Activated T-helper 17 cell treated with anti-CD3 and anti-CD28 coated beads, Interleukin-2, amount 50 U/mL, for 72 hours (primary cell): Measurements from ENCODE around the gene DLK2. TPM values are rescaled to one million over a fixed set of nuclear protein-coding genes. Genes with fewer than 3 reads are reported as not detected.

Source experiments
- ATAC-seq: fragments of 150-1000 bp; cut with Tn5 transposase; replicated peaks from 2 replicates; pipeline ENCODE4 v1.10.0; 2021; ENCODE audit warnings: mild to moderate bottlenecking, moderate library complexity
- H3K27ac Mint-ChIP-seq: one replicate; pipeline ENCODE4 v1.8.0; 2022; ENCODE audit warnings: mixed read lengths
- H3K27me3 Mint-ChIP-seq: one replicate; pipeline ENCODE4 v1.8.0; 2022; ENCODE audit warnings: mixed read lengths
- H3K36me3 Mint-ChIP-seq: one replicate; pipeline ENCODE4 v1.8.0; 2022; ENCODE audit warnings: low read depth, mild to moderate bottlenecking, mixed read lengths
- H3K4me1 Mint-ChIP-seq: one replicate; pipeline ENCODE4 v1.8.0; 2022; ENCODE audit warnings: mixed read lengths
- H3K4me3 Mint-ChIP-seq: one replicate; pipeline ENCODE4 v1.8.0; 2022; ENCODE audit warnings: mild to moderate bottlenecking, mixed read lengths
- H3K9me3 Mint-ChIP-seq: one replicate; pipeline ENCODE4 v1.8.0; 2022; ENCODE audit warnings: mixed read lengths
- total RNA-seq, 2 donors: library from RNA; stranded (reverse); gene quantifications; one replicate each; pipeline ENCODE4 v1.2.3, GENCODE V29; 2022

Gene DLK2
- total RNA-seq, 2 donors from 2014 or later = 1.3 to 2.8 TPM

GRCh38 chr6:43452896-43453295 is 2.5 kb downstream of the DLK2 start:
- no peaks in the 10 kb centered on the region for H3K9me3 Mint-ChIP-seq

GRCh38 chr6:43451939-43452338 is 3.4 kb downstream of the DLK2 start:
- H3K4me1 Mint-ChIP-seq = peaks cover 8% of the 10 kb centered on the region
- H3K27ac Mint-ChIP-seq = peak overlapping the region; percentile 10
- no peak for ATAC-seq
- peaks cover 8% of the 10 kb centered on the region for H3K27me3 Mint-ChIP-seq
- no peaks in the 10 kb centered on the region for H3K9me3 Mint-ChIP-seq
- H3K4me3 Mint-ChIP-seq = no peak overlapping the region
- peaks cover 49% of the 10 kb centered on the region for H3K36me3 Mint-ChIP-seq

More at GRCh38 chr6:43452896-43453295, 2.5 kb downstream of the DLK2 start:
- peaks cover 9% of the 10 kb centered on the region for H3K27me3 Mint-ChIP-seq
- H3K36me3 Mint-ChIP-seq = peaks cover 40% of the 10 kb centered on the region
- H3K4me3 Mint-ChIP-seq = no peak overlapping the region
- ATAC-seq = no peak
- peaks cover 8% of the 10 kb centered on the region for H3K4me1 Mint-ChIP-seq
- no peak overlapping the region for H3K27ac Mint-ChIP-seq

- H3K27ac Mint-ChIP-seq = no peak overlapping the region
- H3K4me1 Mint-ChIP-seq = peaks cover 8% of the 10 kb centered on the region
- peaks cover 5% of the 10 kb centered on the region for H3K27me3 Mint-ChIP-seq
- peaks cover 49% of the 10 kb centered on the region for H3K36me3 Mint-ChIP-seq
- ATAC-seq = no peak
- H3K4me3 Mint-ChIP-seq = no peak overlapping the region
- H3K9me3 Mint-ChIP-seq = no peaks in the 10 kb centered on the region
Measured at GRCh38 chr6:43451348-43451747, 4.0 kb downstream of the DLK2 start.

DNA sequence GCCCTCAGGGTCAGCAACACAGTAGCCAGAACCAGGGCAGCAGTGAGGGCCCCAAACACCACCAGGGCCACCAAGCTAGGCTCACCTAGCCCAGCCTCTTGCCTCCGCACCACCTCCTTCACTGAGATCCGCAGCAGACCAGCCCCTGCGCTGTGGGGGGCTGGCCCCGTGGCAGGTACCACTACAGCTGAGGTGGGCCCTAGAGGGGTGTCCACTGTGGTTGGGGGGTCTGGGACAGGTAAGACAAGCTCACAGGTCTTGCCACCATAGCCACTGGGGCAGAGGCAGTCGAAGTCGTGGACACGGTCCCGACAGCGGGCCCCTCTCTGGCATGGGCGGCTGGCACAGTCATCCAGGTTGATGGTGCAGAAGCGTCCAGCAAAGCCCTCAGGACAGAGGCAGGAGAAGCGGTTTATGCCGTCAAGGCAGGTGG is 4.6 kb downstream of the DLK2 start:
- Mint-ChIP-seq H3K9me3 (no peaks in the 10 kb centered on the region), H3K36me3 (peaks cover 51% of the 10 kb centered on the region), H3K4me1 (peaks cover 3% of the 10 kb centered on the region), H3K4me3 (no peak overlapping the region), H3K27me3 (peaks cover 2% of the 10 kb centered on the region), H3K27ac (no peak overlapping the region)
- no peak for ATAC-seq

DNA sequence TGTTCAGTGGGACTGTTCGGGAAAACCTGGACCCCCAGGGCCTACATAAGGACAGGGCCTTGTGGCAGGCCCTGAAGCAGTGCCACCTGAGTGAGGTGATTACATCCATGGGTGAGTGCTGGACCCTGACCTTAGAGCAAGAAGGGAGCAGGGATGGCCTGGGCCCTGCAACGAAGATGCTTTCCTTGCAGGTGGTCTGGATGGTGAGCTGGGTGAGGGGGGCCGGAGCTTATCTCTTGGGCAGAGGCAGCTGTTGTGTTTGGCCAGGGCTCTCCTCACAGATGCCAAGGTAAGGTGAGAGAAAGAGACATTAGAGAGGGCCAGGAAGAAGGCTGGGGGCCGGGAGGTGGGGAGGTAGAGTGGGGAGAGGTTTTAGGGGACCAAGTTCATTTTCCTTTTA is 6.4 kb downstream of the DLK2 start:
- Mint-ChIP-seq H3K4me3 (no peak overlapping the region), H3K27me3 (no peaks in the 10 kb centered on the region), H3K9me3 (no peaks in the 10 kb centered on the region), H3K4me1 (no peaks in the 10 kb centered on the region), H3K27ac (no peak overlapping the region), H3K36me3 (peaks cover 66% of the 10 kb centered on the region)
- no peak for ATAC-seq

- peaks cover 71% of the 10 kb centered on the region for H3K36me3 Mint-ChIP-seq
- no peaks in the 10 kb centered on the region for H3K4me1 Mint-ChIP-seq
- H3K9me3 Mint-ChIP-seq = no peaks in the 10 kb centered on the region
- ATAC-seq = no peak
- peak overlapping the region; percentile 70 for H3K27ac Mint-ChIP-seq
- no peaks in the 10 kb centered on the region for H3K27me3 Mint-ChIP-seq
- H3K4me3 Mint-ChIP-seq = no peak overlapping the region
Measured at GRCh38 chr6:43447604-43448003, 7.7 kb downstream of the DLK2 start.

GRCh38 chr6:43445576-43445975 is 9.8 kb downstream of the DLK2 start:
- H3K4me3 Mint-ChIP-seq = no peak overlapping the region
- H3K36me3 Mint-ChIP-seq = peaks cover 77% of the 10 kb centered on the region
- H3K4me1 Mint-ChIP-seq = no peaks in the 10 kb centered on the region
- ATAC-seq = no peak
- H3K27ac Mint-ChIP-seq = no peak overlapping the region
- no peaks in the 10 kb centered on the region for H3K27me3 Mint-ChIP-seq
- no peaks in the 10 kb centered on the region for H3K9me3 Mint-ChIP-seq

DNA sequence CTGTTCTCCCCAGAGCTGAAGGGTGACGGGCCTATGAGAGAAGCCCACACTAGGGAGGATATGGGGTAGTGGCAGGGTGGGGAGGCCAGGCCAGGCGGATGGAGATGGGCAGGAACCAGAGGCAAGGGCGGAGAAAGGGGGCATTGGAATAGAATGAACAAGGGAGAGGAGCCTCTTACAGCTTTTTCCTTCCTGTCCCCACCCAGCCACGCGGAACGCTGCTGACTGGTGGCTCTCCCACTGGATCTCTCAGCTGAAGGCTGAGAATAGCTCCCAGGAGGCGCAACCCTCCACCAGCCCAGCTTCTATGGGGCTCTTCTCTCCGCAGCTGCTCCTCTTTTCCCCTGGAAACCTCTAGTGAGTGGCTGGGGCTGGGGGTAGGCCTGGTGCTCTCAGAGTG is 10.8 kb downstream of the DLK2 start:
- no peaks in the 10 kb centered on the region for H3K9me3 Mint-ChIP-seq
- no peak overlapping the region for H3K27ac Mint-ChIP-seq
- no peak overlapping the region for H3K4me3 Mint-ChIP-seq
- H3K4me1 Mint-ChIP-seq = no peaks in the 10 kb centered on the region
- no peak for ATAC-seq
- H3K36me3 Mint-ChIP-seq = peaks cover 73% of the 10 kb centered on the region
- H3K27me3 Mint-ChIP-seq = no peaks in the 10 kb centered on the region

- Mint-ChIP-seq H3K4me3 (no peak overlapping the region), H3K4me1 (no peaks in the 10 kb centered on the region), H3K27me3 (no peaks in the 10 kb centered on the region), H3K9me3 (no peaks in the 10 kb centered on the region), H3K36me3 (peaks cover 67% of the 10 kb centered on the region), H3K27ac (no peak overlapping the region)
- no peak for ATAC-seq
Measured at GRCh38 chr6:43444036-43444435, 11.3 kb downstream of the DLK2 start.

DNA sequence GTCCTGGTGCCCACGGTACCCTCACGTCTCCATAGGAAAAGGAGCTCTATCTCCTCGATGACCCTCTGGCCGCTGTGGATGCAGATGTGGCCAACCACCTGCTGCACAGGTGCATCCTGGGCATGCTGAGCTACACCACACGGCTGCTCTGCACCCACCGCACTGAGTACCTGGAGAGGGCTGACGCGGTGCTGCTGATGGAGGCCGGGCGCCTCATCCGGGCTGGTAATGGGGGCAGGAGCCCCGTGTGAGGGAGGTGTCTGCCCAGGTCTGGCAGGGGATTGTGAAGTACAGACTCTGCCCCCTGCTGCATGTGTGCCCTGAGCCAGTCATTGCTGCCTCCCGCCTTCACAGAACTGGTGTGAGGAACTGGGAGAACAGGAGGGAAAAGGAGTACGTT is 12.4 kb downstream of the DLK2 start:
- ATAC-seq = no peak
- H3K4me1 Mint-ChIP-seq = no peaks in the 10 kb centered on the region
- H3K4me3 Mint-ChIP-seq = no peak overlapping the region
- no peaks in the 10 kb centered on the region for H3K27me3 Mint-ChIP-seq
- H3K27ac Mint-ChIP-seq = peak overlapping the region; percentile 41
- no peaks in the 10 kb centered on the region for H3K9me3 Mint-ChIP-seq
- peaks cover 61% of the 10 kb centered on the region for H3K36me3 Mint-ChIP-seq

- Mint-ChIP-seq H3K4me1 (no peaks in the 10 kb centered on the region), H3K27me3 (no peaks in the 10 kb centered on the region), H3K4me3 (no peak overlapping the region), H3K27ac (no peak overlapping the region), H3K9me3 (no peaks in the 10 kb centered on the region), H3K36me3 (peaks cover 33% of the 10 kb centered on the region)
- no peak for ATAC-seq
Measured at GRCh38 chr6:43437700-43438099, 17.6 kb downstream of the DLK2 start.

DNA sequence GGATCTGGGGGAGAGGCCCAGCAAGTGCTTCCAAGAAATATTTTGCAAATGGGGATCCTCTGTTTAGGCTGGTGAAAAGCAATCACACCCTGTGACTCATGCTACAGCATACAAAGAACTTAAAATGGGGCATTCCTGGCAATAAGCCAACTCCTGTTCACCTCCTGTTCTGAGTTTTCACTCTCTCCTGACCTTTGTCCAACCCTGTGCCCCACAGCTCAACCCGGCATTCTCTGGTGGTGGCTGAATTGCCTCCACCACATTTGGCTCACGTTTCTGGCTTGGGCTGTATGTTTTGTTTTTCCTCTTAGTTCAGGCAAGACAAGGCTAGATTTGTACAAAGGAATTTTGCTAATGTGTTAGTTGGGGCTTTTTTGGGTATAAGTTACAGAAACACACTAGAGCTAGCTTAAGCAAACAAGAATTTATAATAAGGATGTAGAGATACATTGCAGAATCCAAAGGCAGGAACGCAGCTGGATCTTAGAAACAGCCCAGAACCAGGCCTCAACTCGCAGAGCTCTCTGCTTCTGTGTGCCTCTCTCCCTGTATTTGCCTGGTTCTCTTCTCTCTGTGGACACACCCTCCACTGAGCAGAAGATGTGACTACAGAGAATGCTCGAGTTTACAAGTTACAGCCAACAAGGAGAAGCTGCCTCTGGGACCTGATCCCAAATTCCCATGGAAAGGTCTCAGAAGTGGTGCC is 18.6 kb downstream of the DLK2 start:
- ATAC-seq = peak; percentile 43
- H3K4me1 Mint-ChIP-seq = no peaks in the 10 kb centered on the region
- H3K36me3 Mint-ChIP-seq = peaks cover 30% of the 10 kb centered on the region
- no peaks in the 10 kb centered on the region for H3K27me3 Mint-ChIP-seq
- no peak overlapping the region for H3K27ac Mint-ChIP-seq
- H3K9me3 Mint-ChIP-seq = no peaks in the 10 kb centered on the region
- H3K4me3 Mint-ChIP-seq = no peak overlapping the region

DNA sequence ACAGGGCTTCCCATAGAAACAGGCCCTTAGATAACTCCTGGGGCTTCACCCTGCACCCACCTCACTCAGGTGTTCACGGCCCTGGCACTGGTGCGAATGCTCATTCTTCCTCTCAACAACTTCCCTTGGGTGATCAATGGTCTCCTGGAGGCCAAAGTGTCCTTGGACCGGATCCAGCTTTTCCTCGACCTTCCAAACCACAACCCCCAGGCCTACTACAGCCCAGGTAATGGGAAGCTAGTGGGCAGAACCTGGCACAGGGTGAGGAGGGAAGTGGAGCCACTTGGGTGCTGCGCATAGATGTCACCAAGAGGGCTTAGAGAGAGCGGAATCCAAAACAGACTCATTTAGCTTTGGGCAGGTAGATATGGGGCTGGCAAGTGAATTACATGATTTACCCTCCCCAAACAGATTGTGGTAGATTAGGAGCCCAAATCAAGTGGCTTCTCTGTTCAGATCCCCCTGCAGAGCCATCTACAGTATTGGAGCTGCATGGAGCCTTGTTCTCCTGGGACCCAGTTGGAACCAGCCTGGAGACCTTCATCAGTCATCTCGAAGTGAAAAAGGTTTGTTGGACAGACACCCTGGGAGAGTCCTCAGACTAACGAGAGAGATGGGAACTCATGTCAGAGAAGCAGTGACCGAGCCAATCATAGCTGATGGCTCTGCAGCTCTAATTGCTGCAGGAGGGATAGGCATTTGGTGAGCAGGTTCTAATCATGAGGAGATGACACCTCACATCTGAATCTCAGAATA is 19.5 kb downstream of the DLK2 start:
- Mint-ChIP-seq H3K4me3 (no peak overlapping the region), H3K4me1 (no peaks in the 10 kb centered on the region), H3K36me3 (peaks cover 30% of the 10 kb centered on the region), H3K9me3 (no peaks in the 10 kb centered on the region), H3K27me3 (no peaks in the 10 kb centered on the region), H3K27ac (no peak overlapping the region)
- no peak for ATAC-seq

- no peak overlapping the region for H3K4me3 Mint-ChIP-seq
- no peak overlapping the region for H3K27ac Mint-ChIP-seq
- peaks cover 23% of the 10 kb centered on the region for H3K36me3 Mint-ChIP-seq
- H3K4me1 Mint-ChIP-seq = no peaks in the 10 kb centered on the region
- H3K27me3 Mint-ChIP-seq = no peaks in the 10 kb centered on the region
- no peak for ATAC-seq
- no peaks in the 10 kb centered on the region for H3K9me3 Mint-ChIP-seq
Measured at GRCh38 chr6:43434943-43435342, 20.4 kb downstream of the DLK2 start.
